Esophagus squamous epithelium (tissue), 5 donors: ENCODE measurements around the gene MICOS13. TPM values are rescaled to one million over a fixed set of nuclear protein-coding genes. Genes with fewer than 3 reads are reported as not detected.

Source experiments
- DNase-seq: peaks from one replicate; lab custom pipeline; 2025; lab: John Stamatoyannopoulos, UW
- H3K27ac ChIP-seq, 4 donors: fragments of 200-600 bp; sonication (generic); one replicate each; pipeline ENCODE4 v1.5.1; 2016 to 2019; ENCODE audit warnings: mild to moderate bottlenecking in 1 of 4
- H3K27me3 ChIP-seq, 4 donors: fragments of 200-600 bp; sonication (generic); 1 replicate in 3 of 4; 2 replicates in 1 of 4; pipeline versions ENCODE4 v1.5.1 to v1.6.0; 2017 to 2021; ENCODE audit warnings: antibody characterized with exemption in 1 of 4
- H3K36me3 ChIP-seq, 3 donors: fragments of 200-600 bp; sonication (generic); one replicate each; pipeline ENCODE4 v1.5.1; 2016 to 2019
- H3K4me1 ChIP-seq, 3 donors: fragments of 200-600 bp; sonication (generic); one replicate each; pipeline ENCODE4 v1.5.1; 2017 to 2019
- H3K4me3 ChIP-seq, 4 donors: fragments of 200-600 bp; sonication (generic); 1 replicate in 3 of 4; 2 replicates in 1 of 4; pipeline ENCODE4 v1.5.1; 2016 to 2019; ENCODE audit warnings: mild to moderate bottlenecking in 2 of 4, moderate library complexity in 1 of 4
- H3K9me3 ChIP-seq, 3 donors: fragments of 200-600 bp; sonication (generic); one replicate each; pipeline ENCODE4 v1.5.1; 2016 to 2019
- POLR2A ChIP-seq, 4 donors: fragments of 450-650 bp; IDR thresholded peaks; one replicate each; pipeline ENCODE4 v1.6.1; 2017; ENCODE audit warnings: antibody characterized with exemption in 4 of 4, mild to moderate bottlenecking in 4 of 4, moderate library complexity in 3 of 4
- WGBS, 2 donors: methylation state at CpG; one replicate each; pipeline ENCODE4 v1.1.5; 2018; 5-methylcytosine and 5-hydroxymethylcytosine counted together
- intact Hi-C: fragments of 100-400 bp; cut with DNase I; formaldehyde crosslinking; loops from one replicate; pipeline ENCODE4 v1.15.0; 2022
- total RNA-seq, 4 donors: library from RNA; depleted of rRNA; stranded (reverse); fragments of >200 nt; gene quantifications; one replicate each; pipeline ENCODE4 v1.1.0, GENCODE V29; 2016
- TF ChIP-seq, protein P1 (sequence below), 6 experiments: fragments of 450-650 bp in 4 of 6; fragments of 200-600 bp in 2 of 6; sonication (generic) in 2 of 6; IDR thresholded peaks; one replicate each; pipeline ENCODE4 v1.5.1; 2016 to 2019; ENCODE audit warnings: antibody characterized with exemption in 6 of 6, mild to moderate bottlenecking in 4 of 6, moderate library complexity in 4 of 6
- donor health status: DM: yes; HTN: yes; CAD: no.

Gene MICOS13
- total RNA-seq, 4 donors from 2014 or later: 34.0 to 76.3 (median 48.8) TPM

DNA sequence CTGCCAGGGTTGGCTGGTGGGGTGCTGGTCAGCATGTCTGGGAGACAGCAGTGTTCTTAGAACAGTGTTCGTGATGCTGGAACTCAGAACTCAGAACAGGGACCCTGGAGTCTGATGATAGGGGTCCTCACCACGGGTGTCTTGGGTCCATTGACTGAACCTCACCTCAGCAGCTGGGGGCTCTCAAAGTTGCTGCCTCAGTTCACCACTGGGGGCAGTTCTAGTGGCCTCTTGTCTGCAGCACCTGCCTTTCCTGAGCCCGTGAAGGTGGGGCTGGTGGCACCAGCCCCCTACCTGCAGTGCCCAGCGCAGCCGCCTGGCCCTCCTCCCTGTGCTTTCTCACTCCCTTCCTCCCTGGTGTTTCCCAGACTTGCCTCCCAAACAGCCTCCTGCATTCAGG lies 29.0 kb downstream of the MICOS13 start:
- Histone ChIP-seq H3K9me3 (no peaks in the 10 kb centered on the region), H3K36me3 (peaks cover 57 to 93% (median 73%) of the 10 kb centered on the region in 3 donors), H3K27ac (no peak overlapping the region), H3K4me1 (no peaks in the 10 kb centered on the region), H3K27me3 (no peaks in the 10 kb centered on the region), H3K4me3 (no peak overlapping the region)
- DNase-seq: no peak
- WGBS, 2 donors: 92% methylated on average over 4 of the region's 5 CpGs; no CpG with 5 or more reads in 1 of the 2 donors
- no peak for TF ChIP-seq POLR2A (IDR thresholded peaks at IDR 0.05)
- TF ChIP-seq, protein P1, sequence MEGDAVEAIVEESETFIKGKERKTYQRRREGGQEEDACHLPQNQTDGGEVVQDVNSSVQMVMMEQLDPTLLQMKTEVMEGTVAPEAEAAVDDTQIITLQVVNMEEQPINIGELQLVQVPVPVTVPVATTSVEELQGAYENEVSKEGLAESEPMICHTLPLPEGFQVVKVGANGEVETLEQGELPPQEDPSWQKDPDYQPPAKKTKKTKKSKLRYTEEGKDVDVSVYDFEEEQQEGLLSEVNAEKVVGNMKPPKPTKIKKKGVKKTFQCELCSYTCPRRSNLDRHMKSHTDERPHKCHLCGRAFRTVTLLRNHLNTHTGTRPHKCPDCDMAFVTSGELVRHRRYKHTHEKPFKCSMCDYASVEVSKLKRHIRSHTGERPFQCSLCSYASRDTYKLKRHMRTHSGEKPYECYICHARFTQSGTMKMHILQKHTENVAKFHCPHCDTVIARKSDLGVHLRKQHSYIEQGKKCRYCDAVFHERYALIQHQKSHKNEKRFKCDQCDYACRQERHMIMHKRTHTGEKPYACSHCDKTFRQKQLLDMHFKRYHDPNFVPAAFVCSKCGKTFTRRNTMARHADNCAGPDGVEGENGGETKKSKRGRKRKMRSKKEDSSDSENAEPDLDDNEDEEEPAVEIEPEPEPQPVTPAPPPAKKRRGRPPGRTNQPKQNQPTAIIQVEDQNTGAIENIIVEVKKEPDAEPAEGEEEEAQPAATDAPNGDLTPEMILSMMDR (IDR thresholded peaks at IDR 0.05): no peak
- intact Hi-C loops: no loop called here

DNA sequence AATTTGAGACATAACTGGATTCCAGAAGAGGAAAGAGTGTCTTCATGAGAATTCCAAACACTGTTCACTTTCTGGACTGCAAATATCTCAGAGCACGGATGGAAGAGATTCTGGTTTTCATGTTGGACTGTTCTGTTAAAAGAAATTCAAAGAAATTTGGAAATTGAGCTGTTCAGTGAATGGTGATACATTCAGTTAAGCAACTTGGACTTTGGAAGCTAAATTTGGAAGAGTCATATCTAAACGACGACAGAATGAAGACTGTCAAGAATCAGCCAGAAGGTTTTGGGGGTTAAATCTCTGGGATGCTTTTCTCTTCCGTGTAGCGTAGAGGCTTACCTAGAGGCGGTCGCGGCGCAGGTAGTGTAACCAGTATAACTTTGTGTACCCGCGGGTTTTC lies 31.9 kb downstream of the MICOS13 start:
- Histone ChIP-seq H3K36me3 (peaks cover 49 to 93% (median 67%) of the 10 kb centered on the region in 3 donors), H3K9me3 (no peaks in the 10 kb centered on the region), H3K27me3 (no peaks in the 10 kb centered on the region), H3K4me3 (no peak overlapping the region), H3K4me1 (peaks cover 0 to 2% (median 0%) of the 10 kb centered on the region in 3 donors), H3K27ac (no peak overlapping the region)
- TF ChIP-seq, protein P1 (IDR thresholded peaks at IDR 0.05): no peak
- TF ChIP-seq POLR2A (IDR thresholded peaks at IDR 0.05): no peak
- intact Hi-C loops: no loop called here
- DNase-seq: no peak
- 84 to 95% methylated on average over 11 of the region's 11 CpGs for WGBS, 2 donors

DNA sequence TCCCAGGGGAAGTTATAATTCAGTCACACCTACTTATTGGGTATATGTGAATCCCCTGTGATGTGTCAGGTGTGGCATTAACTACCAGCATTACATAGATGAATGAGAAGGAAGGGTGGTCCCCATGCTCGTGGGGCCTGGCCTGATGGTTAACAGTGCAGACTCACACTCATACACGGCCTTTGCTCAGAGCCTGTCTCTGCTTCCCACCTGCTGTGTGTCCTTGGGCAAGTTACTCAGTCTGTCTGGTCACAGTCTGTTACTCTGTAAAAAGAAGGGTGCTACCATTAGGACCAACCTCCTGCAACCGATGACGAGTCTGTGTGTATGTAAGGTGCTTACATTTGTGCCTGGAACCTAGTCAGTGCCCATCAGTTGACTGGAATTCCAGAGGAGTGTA lies 33.6 kb downstream of the MICOS13 start:
- no peak overlapping the region for H3K27ac ChIP-seq
- WGBS, 2 donors: 91 to 97% methylated on average over 4 of the region's 4 CpGs
- intact Hi-C loops: no loop called here
- TF ChIP-seq, protein P1 (IDR thresholded peaks at IDR 0.05): no peak
- no peak for TF ChIP-seq POLR2A (IDR thresholded peaks at IDR 0.05)
- no peaks in the 10 kb centered on the region for H3K27me3 ChIP-seq
- DNase-seq: no peak
- H3K36me3 ChIP-seq: peaks cover 35 to 93% (median 63%) of the 10 kb centered on the region in 3 donors
- peaks cover 0 to 19% (median 0%) of the 10 kb centered on the region in 3 donors for H3K4me1 ChIP-seq
- no peaks in the 10 kb centered on the region for H3K9me3 ChIP-seq
- no peak overlapping the region for H3K4me3 ChIP-seq

DNA sequence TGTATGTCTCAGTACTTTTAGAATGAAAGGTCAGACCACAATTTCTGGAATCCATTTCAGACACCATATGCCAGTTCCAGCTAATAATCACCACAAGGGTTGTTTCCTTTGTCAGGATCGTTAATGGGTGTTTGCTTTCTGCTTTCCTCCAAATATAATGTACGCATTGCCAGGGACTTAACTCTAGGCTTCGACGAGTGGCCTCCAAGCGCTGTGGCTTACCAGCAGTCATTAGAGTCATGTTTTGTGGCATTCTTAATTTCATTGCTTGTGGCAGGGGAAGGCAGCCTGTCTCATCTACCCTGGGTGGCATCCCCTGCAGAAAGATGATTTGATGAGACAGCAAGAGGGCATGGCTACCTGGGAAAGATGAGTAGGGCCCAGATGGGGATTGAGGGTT lies 34.9 kb downstream of the MICOS13 start:
- intact Hi-C loops: no loop called here
- Histone ChIP-seq H3K27me3 (no peaks in the 10 kb centered on the region), H3K4me1 (peaks cover 6 to 32% (median 8%) of the 10 kb centered on the region in 3 donors), H3K4me3 (no peak overlapping the region), H3K27ac (no peak overlapping the region), H3K9me3 (no peaks in the 10 kb centered on the region), H3K36me3 (peaks cover 27 to 84% (median 52%) of the 10 kb centered on the region in 3 donors)
- no peak for TF ChIP-seq POLR2A (IDR thresholded peaks at IDR 0.05)
- TF ChIP-seq, protein P1 (IDR thresholded peaks at IDR 0.05): no peak
- no peak for DNase-seq
- 85 to 90% methylated on average over 5 of the region's 5 CpGs for whole genome bisulfite sequencing, 2 donors

DNA sequence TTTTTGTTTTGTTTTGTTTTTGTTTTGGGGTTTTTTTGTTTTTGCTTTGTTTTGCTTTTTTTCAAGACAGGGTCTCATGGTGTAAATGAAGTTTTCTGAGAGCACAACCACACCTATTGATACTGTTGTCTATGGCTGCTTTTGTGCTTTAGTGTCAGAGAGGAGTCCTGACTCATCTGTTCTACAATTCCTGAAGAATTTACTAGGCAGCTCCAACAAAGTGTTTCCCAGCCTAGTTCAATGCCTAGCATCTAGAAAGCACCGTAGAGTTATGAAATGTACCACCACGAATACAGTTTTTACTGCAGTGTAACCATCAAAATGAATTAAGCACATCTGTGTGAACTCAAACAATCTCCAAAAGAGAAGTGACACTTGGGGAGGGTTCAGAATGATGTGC lies 36.3 kb downstream of the MICOS13 start:
- Histone ChIP-seq H3K27ac (no peak overlapping the region), H3K9me3 (no peaks in the 10 kb centered on the region), H3K4me3 (no peak overlapping the region), H3K27me3 (no peaks in the 10 kb centered on the region), H3K36me3 (peaks cover 21 to 74% (median 43%) of the 10 kb centered on the region in 3 donors), H3K4me1 (peaks cover 6 to 44% (median 8%) of the 10 kb centered on the region in 3 donors)
- no peak for DNase-seq
- TF ChIP-seq, protein P1 (IDR thresholded peaks at IDR 0.05): no peak
- TF ChIP-seq POLR2A (IDR thresholded peaks at IDR 0.05): no peak
- 78 to 84% methylated on average over 2 of the region's 2 CpGs for WGBS, 2 donors
- intact Hi-C loops: no loop called here
